ENCODE results near the gene PLEKHB2. TPM values are rescaled to one million over a fixed set of nuclear protein-coding genes. Genes with fewer than 3 reads are reported as not detected.
"Not testable (repeated sequence)": the region's sequence is repeated elsewhere in the genome, so short reads cannot be mapped to it uniquely, and the experiment has no call there.

The PLEKHB2 gene
- total RNA-seq, 1 donor from 2014 or later = 33.0 TPM

GRCh38 chr2:131155208-131155855 lies 50.2 kb downstream of the PLEKHB2 start:
- no peak for TF ChIP-seq CTCF (IDR thresholded peaks at IDR 0.05; ENCODE audit: unreplicated experiment)
- H3K36me3 Mint-ChIP-seq = peaks cover 4% of the 10 kb centered on the region
- no peaks in the 10 kb centered on the region for H3K9me3 Mint-ChIP-seq
- H3K4me1 Mint-ChIP-seq = no peaks in the 10 kb centered on the region
- no peak overlapping the region for H3K27ac Mint-ChIP-seq
- no peak for DNase-seq (ENCODE audit: low spot score in 2 of 2, unreplicated experiment in 2 of 2)
- H3K4me3 Mint-ChIP-seq = no peak overlapping the region
- peaks cover 10% of the 10 kb centered on the region for H3K27me3 Mint-ChIP-seq (ENCODE audit: low read depth)

GRCh38 chr2:131156452-131157149 lies 51.5 kb downstream of the PLEKHB2 start:
- Mint-ChIP-seq H3K36me3 (no peaks in the 10 kb centered on the region), H3K9me3 (no peaks in the 10 kb centered on the region), H3K27ac (no peak overlapping the region), H3K27me3 (ENCODE audit: low read depth) (peaks cover 12% of the 10 kb centered on the region), H3K4me3 (no peak overlapping the region), H3K4me1 (no peaks in the 10 kb centered on the region)
- TF ChIP-seq CTCF (IDR thresholded peaks at IDR 0.05; ENCODE audit: unreplicated experiment) = no peak
- DNase-seq (ENCODE audit: low spot score in 2 of 2, unreplicated experiment in 2 of 2) = no peak

- peaks cover 19% of the 10 kb centered on the region for H3K27me3 Mint-ChIP-seq (ENCODE audit: low read depth)
- not testable (repeated sequence) for H3K27ac Mint-ChIP-seq; DNase-seq (ENCODE audit: low spot score in 2 of 2, unreplicated experiment in 2 of 2); H3K4me3 Mint-ChIP-seq; H3K9me3 Mint-ChIP-seq; H3K36me3 Mint-ChIP-seq; H3K4me1 Mint-ChIP-seq
These were observed 60.4 kb downstream of the PLEKHB2 start for GRCh38 chr2:131165562-131165961.

GRCh38 chr2:131168538-131168937 lies 63.4 kb downstream of the PLEKHB2 start:
- no peaks in the 10 kb centered on the region for H3K9me3 Mint-ChIP-seq
- TF ChIP-seq CTCF (IDR thresholded peaks at IDR 0.05; ENCODE audit: unreplicated experiment) = no peak
- DNase-seq (ENCODE audit: low spot score in 2 of 2, unreplicated experiment in 2 of 2) = no peak
- H3K4me1 Mint-ChIP-seq = no peaks in the 10 kb centered on the region
- H3K27me3 Mint-ChIP-seq (ENCODE audit: low read depth) = peaks cover 17% of the 10 kb centered on the region
- no peak overlapping the region for H3K4me3 Mint-ChIP-seq
- H3K27ac Mint-ChIP-seq = no peak overlapping the region
- H3K36me3 Mint-ChIP-seq = no peaks in the 10 kb centered on the region

GRCh38 chr2:131178050-131178449 lies 72.9 kb downstream of the PLEKHB2 start:
- not testable (repeated sequence) for H3K4me3 Mint-ChIP-seq; DNase-seq (ENCODE audit: low spot score in 2 of 2, unreplicated experiment in 2 of 2); H3K27ac Mint-ChIP-seq; H3K4me1 Mint-ChIP-seq; H3K9me3 Mint-ChIP-seq; H3K36me3 Mint-ChIP-seq
- H3K27me3 Mint-ChIP-seq (ENCODE audit: low read depth) = peaks cover 45% of the 10 kb centered on the region

GRCh38 chr2:131178721-131179418 lies 73.7 kb downstream of the PLEKHB2 start:
- H3K36me3 Mint-ChIP-seq; H3K4me1 Mint-ChIP-seq; H3K9me3 Mint-ChIP-seq; DNase-seq (ENCODE audit: low spot score in 2 of 2, unreplicated experiment in 2 of 2); H3K27ac Mint-ChIP-seq; H3K4me3 Mint-ChIP-seq: not testable (repeated sequence)
- peaks cover 45% of the 10 kb centered on the region for H3K27me3 Mint-ChIP-seq (ENCODE audit: low read depth)

GRCh38 chr2:131181451-131181850 lies 76.3 kb downstream of the PLEKHB2 start:
- not testable (repeated sequence) for H3K4me1 Mint-ChIP-seq; DNase-seq (ENCODE audit: low spot score in 2 of 2, unreplicated experiment in 2 of 2); H3K27ac Mint-ChIP-seq; H3K36me3 Mint-ChIP-seq; H3K9me3 Mint-ChIP-seq; H3K4me3 Mint-ChIP-seq
- peaks cover 27% of the 10 kb centered on the region for H3K27me3 Mint-ChIP-seq (ENCODE audit: low read depth)

- H3K27me3 Mint-ChIP-seq (ENCODE audit: low read depth) = peaks cover 57% of the 10 kb centered on the region
- H3K4me3 Mint-ChIP-seq; DNase-seq (ENCODE audit: low spot score in 2 of 2, unreplicated experiment in 2 of 2); H3K4me1 Mint-ChIP-seq; H3K36me3 Mint-ChIP-seq; H3K9me3 Mint-ChIP-seq; H3K27ac Mint-ChIP-seq: not testable (repeated sequence)
These were observed 88.3 kb downstream of the PLEKHB2 start for GRCh38 chr2:131193421-131193820.

- not testable (repeated sequence) for H3K9me3 Mint-ChIP-seq; DNase-seq (ENCODE audit: low spot score in 2 of 2, unreplicated experiment in 2 of 2); H3K27ac Mint-ChIP-seq; H3K4me1 Mint-ChIP-seq; H3K4me3 Mint-ChIP-seq; H3K36me3 Mint-ChIP-seq
- peaks cover 45% of the 10 kb centered on the region for H3K27me3 Mint-ChIP-seq (ENCODE audit: low read depth)
These were observed 91.0 kb downstream of the PLEKHB2 start for GRCh38 chr2:131196186-131196585.
